Inflammatory macrophage (primary cell): ENCODE results near the gene G6PC2.

Experiments
- DNase-seq, 2 donors: peaks; one replicate each; pipeline ENCODE4 v3.0.0-alpha.2; 2020 to 2022

The G6PC2 gene

DNA sequence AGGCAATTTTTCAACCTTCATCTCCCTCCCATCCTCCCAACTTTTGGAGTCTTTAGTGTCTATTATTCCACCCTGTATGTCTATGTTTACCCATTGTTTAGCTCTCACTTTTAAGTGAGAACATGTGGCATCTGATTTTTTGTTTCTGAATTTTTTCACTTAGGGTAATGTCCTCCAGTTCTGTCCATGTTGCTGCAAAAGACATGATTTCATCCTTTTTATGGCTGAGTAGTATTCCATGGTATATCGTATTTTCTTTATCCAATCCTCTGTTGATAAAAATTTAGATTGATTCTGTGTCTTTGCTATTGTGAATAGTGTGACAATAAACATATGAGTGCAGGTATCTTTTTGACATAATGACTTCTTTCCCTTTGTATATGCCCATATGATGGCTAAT lies 48.2 kb downstream of the G6PC2 start:
- DNase-seq: no peak

DNA sequence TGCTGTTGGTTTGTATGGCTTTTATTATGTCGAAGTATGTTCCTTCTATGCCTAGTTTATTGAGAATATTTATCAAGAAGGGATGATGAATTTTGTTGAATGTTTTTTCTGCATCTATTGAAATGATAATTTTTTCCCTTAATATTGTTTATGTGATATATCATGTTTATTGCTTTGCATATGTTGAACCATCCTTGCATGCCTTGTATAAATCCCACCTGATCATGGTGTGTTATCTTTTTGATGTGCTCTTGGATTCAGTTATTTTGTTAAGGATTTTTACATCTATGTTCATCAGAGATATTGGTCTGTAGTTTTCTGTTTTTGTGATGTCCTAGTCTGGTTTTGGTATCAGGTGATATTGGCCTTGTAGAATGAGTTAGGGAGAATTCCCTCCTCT lies 50.8 kb downstream of the G6PC2 start:
- no peak for DNase-seq

DNA sequence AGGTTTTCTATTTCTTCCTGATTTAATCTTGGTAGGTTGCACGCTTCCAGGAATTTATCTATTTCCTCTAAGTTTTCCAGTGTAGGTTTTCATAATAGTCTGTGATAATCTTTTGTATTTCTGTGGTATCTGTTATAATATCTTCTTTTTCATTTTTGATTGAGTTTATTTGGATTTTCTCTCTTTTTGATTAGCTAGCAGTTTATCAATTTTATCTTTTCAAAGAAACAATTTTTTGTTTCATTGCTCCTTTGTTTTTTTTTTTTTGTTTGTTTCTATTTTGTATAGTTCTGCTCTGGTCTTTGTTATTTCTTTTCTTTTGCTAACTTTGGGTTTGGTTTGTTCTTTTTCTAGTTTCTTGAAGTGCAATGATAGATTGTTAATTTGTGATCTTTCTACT lies 51.3 kb downstream of the G6PC2 start:
- DNase-seq: no peak

DNA sequence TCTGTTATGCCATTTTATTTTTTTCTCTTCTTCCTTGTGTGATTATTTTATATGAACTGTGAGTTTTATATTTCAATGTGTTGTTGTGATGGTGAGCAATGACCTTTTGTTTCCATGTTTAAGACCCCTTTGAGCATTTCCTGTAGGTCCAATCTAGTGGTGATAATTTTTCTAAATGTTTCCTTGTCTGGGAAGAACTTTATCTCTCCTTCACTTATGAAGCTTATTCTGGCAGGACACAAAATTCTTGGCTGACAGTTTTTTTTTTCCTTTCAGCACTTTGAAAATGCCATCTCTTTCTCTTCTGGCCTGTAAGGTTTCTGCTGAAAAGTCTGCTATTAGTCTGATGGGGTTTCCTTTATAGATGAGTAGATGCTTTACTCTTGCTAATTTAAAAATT lies 53.2 kb downstream of the G6PC2 start:
- DNase-seq: no peak

DNA sequence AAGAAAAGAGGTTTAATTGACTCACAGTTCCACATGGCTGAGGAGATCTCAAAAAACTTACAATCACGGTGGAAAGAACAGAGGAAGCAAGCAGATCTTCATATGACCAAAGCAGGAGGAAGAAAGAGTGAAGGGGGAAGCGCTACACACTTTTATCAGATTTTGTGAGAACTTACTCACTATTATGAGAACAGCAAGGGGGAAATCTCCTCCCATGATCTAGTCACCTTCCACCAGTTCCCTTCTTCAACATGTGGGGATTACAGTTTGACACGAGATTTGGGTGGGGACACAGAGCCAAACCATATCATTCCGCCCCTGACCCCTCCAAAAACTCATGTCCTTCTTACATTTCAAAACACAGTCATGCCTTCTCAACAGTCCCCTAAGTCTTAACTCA lies 54.2 kb downstream of the G6PC2 start:
- DNase-seq: no peak

DNA sequence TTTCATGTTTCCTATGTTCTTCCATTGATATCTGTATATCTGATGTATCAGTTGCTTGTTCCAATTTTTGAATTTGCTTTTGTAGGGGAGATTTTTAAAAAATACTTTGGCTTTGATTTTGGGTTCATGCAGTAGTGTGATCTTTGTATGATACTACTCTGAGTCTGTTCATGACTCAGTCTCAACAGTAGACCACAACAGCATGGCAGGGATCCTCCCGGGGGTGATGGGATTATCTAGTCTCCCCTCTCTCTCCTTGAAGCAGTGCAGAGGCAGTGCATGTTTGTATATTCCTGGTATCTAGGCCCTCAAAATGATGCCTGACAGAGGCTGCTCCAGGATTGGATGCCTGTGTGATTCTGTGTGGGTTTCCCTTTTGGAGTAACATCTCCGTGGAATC lies 55.3 kb downstream of the G6PC2 start:
- no peak for DNase-seq
